ENCODE results near the gene DAND5.

The DAND5 gene

GRCh38 chr19:12995596-12996405, 26.4 kb downstream of the DAND5 start:
- DNase-seq, result no peak

GRCh38 chr19:12996406-12997094, 27.2 kb downstream of the DAND5 start:
- no peak for DNase-seq

GRCh38 chr19:12997179-12997966, 28.0 kb downstream of the DAND5 start:
- DNase-seq, result no peak

- DNase-seq, result no peak
These were observed 28.9 kb downstream of the DAND5 start for GRCh38 chr19:12997967-12998940.

- DNase-seq, result no peak
These were observed 31.8 kb downstream of the DAND5 start for GRCh38 chr19:13001166-13001501.

GRCh38 chr19:13001502-13002165, 32.3 kb downstream of the DAND5 start:
- no peak for DNase-seq

GRCh38 chr19:13002166-13002898, 33.0 kb downstream of the DAND5 start:
- DNase-seq, result no peak

- no peak for DNase-seq
These were observed 33.7 kb downstream of the DAND5 start for GRCh38 chr19:13003081-13003480.

- no peak for DNase-seq
These were observed 34.9 kb downstream of the DAND5 start for GRCh38 chr19:13004273-13004672.

- no peak for DNase-seq
These were observed 35.9 kb downstream of the DAND5 start for GRCh38 chr19:13005253-13005652.

GRCh38 chr19:13005861-13006370, 36.5 kb downstream of the DAND5 start:
- DNase-seq, result no peak

GRCh38 chr19:13006431-13007281, 37.3 kb downstream of the DAND5 start:
- no peak for DNase-seq

- DNase-seq, result no peak
These were observed 38.1 kb downstream of the DAND5 start for GRCh38 chr19:13007292-13008045.

- DNase-seq, result no peak
These were observed 39.8 kb downstream of the DAND5 start for GRCh38 chr19:13008926-13009787.

- no peak for DNase-seq
These were observed 40.9 kb downstream of the DAND5 start for GRCh38 chr19:13010038-13010991.

GRCh38 chr19:13010992-13011652, 41.7 kb downstream of the DAND5 start:
- no peak for DNase-seq
